Measurements from ENCODE around the gene FAM53B.
A peak's percentile ranks its signal among the peaks of the same experiment; 100 is the strongest.
"Not testable (repeated sequence)": the region's sequence is repeated elsewhere in the genome, so short reads cannot be mapped to it uniquely, and the experiment has no call there.

FAM53B gene, protein sequence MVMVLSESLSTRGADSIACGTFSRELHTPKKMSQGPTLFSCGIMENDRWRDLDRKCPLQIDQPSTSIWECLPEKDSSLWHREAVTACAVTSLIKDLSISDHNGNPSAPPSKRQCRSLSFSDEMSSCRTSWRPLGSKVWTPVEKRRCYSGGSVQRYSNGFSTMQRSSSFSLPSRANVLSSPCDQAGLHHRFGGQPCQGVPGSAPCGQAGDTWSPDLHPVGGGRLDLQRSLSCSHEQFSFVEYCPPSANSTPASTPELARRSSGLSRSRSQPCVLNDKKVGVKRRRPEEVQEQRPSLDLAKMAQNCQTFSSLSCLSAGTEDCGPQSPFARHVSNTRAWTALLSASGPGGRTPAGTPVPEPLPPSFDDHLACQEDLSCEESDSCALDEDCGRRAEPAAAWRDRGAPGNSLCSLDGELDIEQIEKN

GRCh38 chr10:124744102-124745050 lies at the start of gene FAM53B:
FAM53B (minus strand) TSS chr10:124744378; CDS start chr10:124706713, 37,665 bp downstream.
- DNase-seq (ENCODE audit: low read depth): peak; percentile 82

DNA sequence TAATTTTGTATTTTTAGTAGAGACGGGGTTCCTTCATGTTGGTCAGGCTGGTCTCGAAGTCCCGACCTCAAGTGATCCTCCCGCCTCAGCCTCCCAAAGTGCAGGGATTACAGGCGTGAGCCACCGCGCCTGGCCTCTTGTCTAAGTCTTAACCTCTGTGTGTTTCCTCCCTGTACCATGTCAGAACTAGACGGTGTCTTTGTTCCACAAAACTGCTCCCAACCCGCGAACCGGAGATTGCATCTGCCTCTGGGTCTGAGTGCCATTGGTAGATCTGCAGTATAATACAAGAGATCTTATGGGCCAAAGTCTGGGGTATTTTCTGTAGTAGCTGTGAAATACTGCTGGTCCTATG lies 48.8 kb upstream of the FAM53B start:
- no peak for DNase-seq (ENCODE audit: low read depth)

- DNase-seq (ENCODE audit: low read depth): peak; percentile 84
These were observed 47.6 kb upstream of the FAM53B start, which contains the start of gene EEF1AKMT2 for GRCh38 chr10:124791547-124792348. EEF1AKMT2 (minus strand) TSS chr10:124791887; CDS start chr10:124791833, 54 bp downstream.

DNA sequence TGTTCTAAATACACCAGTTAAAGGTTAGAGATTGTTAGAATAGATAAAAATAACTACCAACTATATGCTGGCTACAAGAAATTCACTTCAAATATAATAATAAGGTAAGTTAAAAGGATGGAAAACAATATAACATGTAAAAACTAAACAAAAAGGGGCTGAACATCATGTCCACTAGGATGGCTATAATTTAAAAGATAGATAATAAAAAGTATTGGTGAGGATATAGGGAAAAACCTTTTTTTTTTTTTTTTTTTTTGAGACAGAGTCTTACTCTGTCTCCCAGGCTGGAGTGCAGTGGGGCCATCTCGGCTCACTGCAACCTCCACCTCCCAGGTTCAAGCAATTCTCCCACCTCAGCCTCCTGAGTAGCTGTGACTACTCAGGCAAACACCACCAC lies 38.7 kb upstream of the FAM53B start:
- DNase-seq (ENCODE audit: low read depth): not testable (repeated sequence)

DNA sequence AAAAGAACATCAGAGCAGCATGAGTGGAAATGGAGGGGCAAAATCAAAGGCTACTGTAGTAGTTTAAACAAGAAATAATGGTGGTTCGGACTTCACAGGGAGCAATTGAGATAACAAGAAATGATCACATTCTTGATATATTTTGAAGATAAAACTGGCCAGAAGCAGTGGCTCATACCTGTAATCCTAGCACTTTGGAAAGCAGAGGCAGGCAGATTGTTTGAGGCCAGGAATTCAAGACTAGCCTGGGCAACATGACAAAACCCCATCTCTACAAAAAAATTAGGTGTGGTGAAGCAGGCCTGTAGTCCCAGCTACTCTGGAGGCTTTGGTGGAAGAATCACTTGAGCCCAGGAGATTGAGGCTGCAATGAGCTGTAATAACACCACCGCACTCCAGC lies 24.6 kb upstream of the FAM53B start:
- no peak for DNase-seq (ENCODE audit: low read depth)

GRCh38 chr10:124765256-124765655 lies 21.1 kb upstream of the FAM53B start:
- no peak for DNase-seq (ENCODE audit: low read depth)

DNA sequence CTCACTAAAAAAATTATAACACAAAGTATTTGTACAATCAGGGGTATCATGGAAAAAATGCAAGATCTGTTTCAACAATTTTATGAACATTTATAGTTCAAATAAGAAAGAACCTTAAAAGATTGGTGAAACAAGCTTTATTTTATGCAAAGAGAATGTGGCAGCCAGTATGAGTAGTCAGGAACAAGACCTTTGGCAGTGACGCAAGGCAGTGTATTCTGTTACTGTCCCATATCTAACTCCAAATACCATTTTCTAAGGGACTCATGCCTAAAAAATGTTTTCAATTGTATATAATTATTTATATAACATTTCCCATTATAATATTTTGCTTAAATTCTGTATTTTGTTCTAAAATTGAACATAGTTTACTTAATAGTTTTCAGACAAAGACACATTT lies 19.1 kb upstream of the FAM53B start:
- peak; percentile 59 for DNase-seq (ENCODE audit: low read depth)

DNA sequence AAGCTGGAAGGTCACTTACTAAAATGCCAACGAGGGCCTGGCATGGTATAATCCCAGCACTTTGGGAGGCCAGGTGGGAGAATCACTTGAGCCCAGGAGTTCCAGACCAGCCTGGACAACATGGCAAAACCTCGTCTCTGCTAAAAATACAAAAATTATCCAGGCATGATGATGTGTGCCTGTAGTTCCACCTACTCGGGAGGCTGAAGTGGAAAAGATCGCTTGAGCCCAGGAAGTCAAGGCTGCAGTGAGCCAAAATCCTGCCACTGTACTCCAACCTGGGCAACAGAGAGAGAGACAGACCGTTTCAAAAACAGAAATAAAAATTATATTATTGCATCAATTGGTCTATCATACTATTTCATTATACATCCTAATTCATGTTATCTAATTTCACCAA lies 18.1 kb upstream of the FAM53B start:
- DNase-seq (ENCODE audit: low read depth): no peak

- no peak for DNase-seq (ENCODE audit: low read depth)
These were observed 12.2 kb upstream of the FAM53B start for GRCh38 chr10:124756156-124756903.

GRCh38 chr10:124755581-124755980 lies 11.4 kb upstream of the FAM53B start:
- no peak for DNase-seq (ENCODE audit: low read depth)

DNA sequence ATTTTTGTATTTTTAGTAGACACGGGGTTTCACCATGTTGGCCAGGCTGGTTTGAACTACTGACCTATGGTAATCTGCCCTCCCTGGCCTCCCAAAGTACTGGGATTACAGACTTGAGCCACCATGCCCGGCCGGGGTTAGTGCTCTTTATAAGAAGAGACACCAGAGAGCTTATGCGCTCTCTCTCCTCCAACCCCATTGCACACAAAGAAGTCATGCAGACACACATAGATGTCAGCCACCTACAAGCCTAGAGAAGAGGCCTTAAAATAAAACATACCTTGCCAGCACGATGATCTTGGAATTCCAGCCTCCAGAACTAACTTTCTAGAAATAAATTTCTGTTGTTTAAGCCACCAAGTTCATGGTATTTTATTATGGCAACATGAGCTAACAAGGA lies 10.0 kb upstream of the FAM53B start:
- no peak for DNase-seq (ENCODE audit: low read depth)

- DNase-seq (ENCODE audit: low read depth): no peak
These were observed 4.9 kb upstream of the FAM53B start for GRCh38 chr10:124748953-124749645.

DNA sequence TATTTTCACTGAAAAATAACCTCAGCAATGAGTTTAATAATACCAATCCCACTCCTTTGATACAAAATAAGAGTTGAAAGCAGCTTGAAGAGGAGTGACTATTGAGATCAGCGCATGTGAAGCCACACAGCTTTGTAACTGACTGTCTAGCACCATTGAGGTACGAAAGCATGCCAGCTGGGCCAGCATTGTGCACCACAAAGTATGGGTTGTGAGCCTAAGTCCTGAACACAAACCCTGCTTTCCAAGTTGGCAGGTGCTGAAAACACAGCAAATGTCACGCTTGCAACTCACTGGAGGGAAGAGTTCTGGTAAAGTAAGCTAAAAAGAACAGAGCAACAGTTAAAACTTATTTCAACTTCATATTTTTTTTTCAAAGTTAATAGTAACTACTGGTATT lies 4.0 kb upstream of the FAM53B start:
- DNase-seq (ENCODE audit: low read depth): no peak

DNA sequence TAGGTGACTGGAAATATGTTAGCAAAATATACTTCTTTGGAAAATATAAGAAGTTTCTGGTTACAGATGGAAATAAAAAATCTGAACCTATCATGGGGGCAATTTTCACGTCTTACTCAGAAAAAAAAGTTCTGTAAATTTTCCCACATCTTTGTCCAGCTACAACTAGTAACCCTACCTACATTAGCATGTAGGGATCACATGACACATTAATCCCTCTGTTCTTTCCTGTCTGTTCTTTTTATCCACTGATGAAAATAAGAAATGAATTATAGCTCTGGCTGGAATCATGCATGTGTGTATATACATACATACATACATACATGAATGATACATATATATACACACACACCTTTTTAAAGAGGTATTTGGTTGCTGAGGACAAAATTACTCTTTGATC lies 3.6 kb upstream of the FAM53B start:
- no peak for DNase-seq (ENCODE audit: low read depth)

DNA sequence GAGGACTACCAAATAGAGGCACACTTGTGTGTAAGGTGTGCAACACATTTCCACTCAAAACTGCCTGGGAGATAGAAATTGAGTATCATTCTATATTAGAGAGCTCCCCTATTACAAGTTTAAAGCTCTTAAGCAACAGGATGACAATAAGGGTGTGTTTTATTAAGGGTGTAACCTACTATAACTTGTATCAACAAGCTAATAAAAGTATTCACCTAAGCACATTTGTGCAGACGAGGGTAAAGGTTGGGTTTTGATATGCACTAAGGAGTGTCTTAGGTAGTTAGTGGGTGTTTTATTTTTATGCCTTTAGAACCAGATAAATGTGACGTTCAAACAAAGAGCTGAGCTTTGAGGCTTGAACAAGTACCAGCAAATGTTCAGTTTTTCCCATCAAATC lies 2.8 kb upstream of the FAM53B start:
- DNase-seq (ENCODE audit: low read depth): no peak

- DNase-seq (ENCODE audit: low read depth): not testable (repeated sequence)
These were observed 2.3 kb upstream of the FAM53B start for GRCh38 chr10:124746447-124746846.

GRCh38 chr10:124745673-124746072 lies 1.5 kb upstream of the FAM53B start:
- DNase-seq (ENCODE audit: low read depth): peak; percentile 49

DNA sequence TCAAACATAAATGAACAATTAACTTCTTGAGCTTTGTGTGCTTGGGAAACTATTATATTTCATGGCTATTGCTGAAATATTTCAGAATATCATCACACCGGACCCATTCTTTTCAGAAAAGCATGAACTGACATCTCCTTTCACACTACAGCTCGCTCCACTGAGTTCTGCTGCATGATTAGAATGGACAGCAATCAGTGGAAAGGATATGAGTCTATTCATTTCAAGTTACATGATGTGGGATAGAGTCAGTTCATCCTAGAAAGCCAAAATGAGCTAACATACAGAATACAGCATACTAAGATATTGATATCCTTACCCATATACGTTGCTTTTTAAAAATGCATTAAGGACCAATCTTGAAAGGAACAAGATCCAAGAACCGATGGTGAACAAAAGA lies 1.1 kb upstream of the FAM53B start:
- no peak for DNase-seq (ENCODE audit: low read depth)

DNA sequence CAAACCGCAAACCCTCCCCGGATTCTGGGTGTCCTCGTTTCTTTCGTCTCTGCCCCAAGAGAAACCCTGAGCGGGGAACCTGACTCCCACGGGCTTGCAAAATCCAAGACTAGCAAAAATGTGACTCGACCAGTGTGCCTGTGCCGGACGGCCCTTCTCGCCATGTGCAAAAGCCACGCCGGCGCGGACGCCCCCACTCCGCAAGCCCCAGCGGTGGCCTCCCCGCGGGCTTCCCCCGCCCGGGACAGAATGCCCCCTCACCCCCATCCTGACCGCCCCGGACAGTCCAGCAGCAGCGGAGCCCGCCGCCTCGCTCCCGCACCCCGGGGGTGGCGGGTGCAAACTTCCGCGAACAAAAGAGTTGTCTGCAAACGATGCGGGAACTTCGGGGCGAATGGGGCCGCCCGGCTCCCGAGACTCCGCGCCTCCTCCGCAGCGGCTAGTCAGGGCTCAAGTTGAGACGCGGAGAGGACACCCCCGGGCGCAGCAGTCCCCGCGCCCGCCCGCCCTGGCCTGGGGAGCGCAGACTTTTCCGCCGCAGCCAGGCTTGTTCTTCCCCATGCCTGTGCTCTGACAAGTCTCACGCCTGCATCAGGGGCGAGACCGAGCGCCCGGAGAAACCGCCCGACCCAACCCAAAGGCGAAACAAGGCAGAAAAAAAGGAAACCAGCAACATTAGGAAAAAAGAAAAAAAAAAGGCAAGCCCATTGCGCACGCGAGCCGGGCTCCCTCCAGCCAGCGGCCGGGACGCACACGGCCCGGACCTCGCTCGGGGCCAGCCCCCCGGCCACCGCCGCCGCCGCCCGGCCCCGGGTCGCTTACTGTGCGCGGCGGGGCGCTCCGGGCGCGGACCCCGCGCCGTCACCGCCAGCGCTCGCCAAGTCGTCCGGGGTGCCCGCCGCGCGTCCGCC lies 732 bp downstream of the FAM53B start:
- DNase-seq (ENCODE audit: low read depth): peak; percentile 24
